GM23338 (cell line): ENCODE measurements around the gene CCDC127. TPM values are rescaled to one million over a fixed set of nuclear protein-coding genes. Genes with fewer than 3 reads are reported as not detected.

Experiments
- ATAC-seq: fragments of 200-7000 bp; cut with Tn5 transposase; 3 replicates; pipeline ENCODE4 v1.9.1; 2020
- DNase-seq: peaks from one replicate; pipeline ENCODE4 v3.0.0-alpha.2; 2015; ENCODE audit warnings: low spot score
- H2AFZ ChIP-seq: fragments of 200-600 bp; sonication (generic); 2 replicates; pipeline ENCODE4 v1.8.0; 2016; ENCODE audit warnings: antibody characterized with exemption, mild to moderate bottlenecking, moderate library complexity
- H3F3A ChIP-seq: fragments of 200-600 bp; sonication (generic); replicated peaks from 2 replicates; pipeline ENCODE4 v1.8.0; 2017; ENCODE audit warnings: antibody characterized with exemption, mixed run types, low read depth
- H3K27ac ChIP-seq: fragments of 200-600 bp; sonication (generic); 2 replicates; pipeline ENCODE4 v1.6.1; 2016; ENCODE audit warnings: low read depth
- H3K27me3 ChIP-seq: fragments of 200-600 bp; sonication (generic); 2 replicates; pipeline ENCODE4 v1.8.0; 2016; ENCODE audit warnings: mild to moderate bottlenecking, mixed run types, moderate library complexity; ENCODE audit not compliant: insufficient read depth
- H3K36me3 ChIP-seq: fragments of 200-600 bp; sonication (generic); 2 replicates; pipeline ENCODE4 v1.8.0; 2016; ENCODE audit warnings: mild to moderate bottlenecking; ENCODE audit not compliant: insufficient read depth
- H3K4me1 ChIP-seq: fragments of 200-600 bp; sonication (generic); 2 replicates; pipeline ENCODE4 v1.8.0; 2016; ENCODE audit warnings: mild to moderate bottlenecking, moderate library complexity; ENCODE audit not compliant: insufficient read depth
- H3K4me2 ChIP-seq: fragments of 200-600 bp; sonication (generic); 2 replicates; pipeline ENCODE4 v1.7.1; 2017; ENCODE audit warnings: mixed run types
- H3K4me3 ChIP-seq: fragments of 200-600 bp; sonication (generic); 2 replicates; pipeline ENCODE4 v1.6.1; 2016; ENCODE audit warnings: mixed run types
- H3K79me2 ChIP-seq: fragments of 200-600 bp; sonication (generic); replicated peaks from 2 replicates; pipeline ENCODE4 v1.8.0; 2017; ENCODE audit warnings: mild to moderate bottlenecking; ENCODE audit not compliant: insufficient read depth
- H3K9me2 ChIP-seq: fragments of 200-600 bp; sonication (generic); 2 replicates; pipeline ENCODE4 v1.8.0; 2017; ENCODE audit not compliant: insufficient read depth
- H4K20me1 ChIP-seq: fragments of 200-600 bp; sonication (generic); replicated peaks from 2 replicates; pipeline ENCODE4 v1.8.0; 2017; ENCODE audit warnings: mild to moderate bottlenecking; ENCODE audit not compliant: insufficient read depth
- H3K27ac Mint-ChIP-seq: 2 replicates; pipeline ENCODE4 v1.8.0; 2020; ENCODE audit warnings: inconsistent platforms, mild to moderate bottlenecking, moderate library complexity, mixed read lengths
- H3K27me3 Mint-ChIP-seq: 3 replicates; pipeline ENCODE4 v1.8.0; 2022; ENCODE audit warnings: low read depth, mild to moderate bottlenecking, moderate library complexity, mixed read lengths, inconsistent platforms; ENCODE audit not compliant: insufficient read depth, poor library complexity
- H3K36me3 Mint-ChIP-seq: 3 replicates; pipeline ENCODE4 v1.8.0; 2021; ENCODE audit warnings: low read depth, mild to moderate bottlenecking, inconsistent platforms, moderate library complexity, mixed read lengths
- H3K4me1 Mint-ChIP-seq: 3 replicates; pipeline ENCODE4 v1.8.0; 2020; ENCODE audit warnings: mild to moderate bottlenecking, inconsistent platforms, mixed read lengths
- H3K4me3 Mint-ChIP-seq: 3 replicates; pipeline ENCODE4 v1.8.0; 2021; ENCODE audit warnings: moderate library complexity, mild to moderate bottlenecking, inconsistent platforms, mixed read lengths
- H3K9me3 Mint-ChIP-seq: 3 replicates; pipeline ENCODE4 v1.8.0; 2020; ENCODE audit warnings: moderate library complexity, mild to moderate bottlenecking, inconsistent platforms, mixed read lengths
- CREB1 ChIP-seq: fragments of 250-450 bp; sonication (Bioruptor Pico); IDR thresholded peaks from 2 replicates; pipeline ENCODE4 v1.5.0; 2020; ENCODE audit warnings: low read depth, mild to moderate bottlenecking, moderate library complexity
- JUNB ChIP-seq: IDR thresholded peaks from one replicate; pipeline ENCODE4 v1.6.1; 2016; ENCODE audit warnings: antibody characterized with exemption; ENCODE audit not compliant: unreplicated experiment
- POLR2AphosphoS5 ChIP-seq: IDR thresholded peaks from 2 replicates; pipeline ENCODE4 v1.6.1; 2016; ENCODE audit warnings: antibody characterized with exemption, low read depth
- STAT1 ChIP-seq: IDR thresholded peaks from one replicate; pipeline ENCODE4 v1.6.1; 2016; ENCODE audit warnings: antibody characterized with exemption; ENCODE audit not compliant: unreplicated experiment
- ZNF114 ChIP-seq: fragments of 250-450 bp; sonication (Bioruptor Pico); IDR thresholded peaks from 2 replicates; pipeline ENCODE4 v1.5.0; 2020; ENCODE audit warnings: mild to moderate bottlenecking, moderate library complexity
- ZNF331 ChIP-seq: fragments of 250-450 bp; sonication (Bioruptor Pico); IDR thresholded peaks from 2 replicates; pipeline ENCODE4 v1.5.0; 2020; ENCODE audit warnings: low read depth, mild to moderate bottlenecking, moderate library complexity
- polyA plus RNA-seq: library from polyadenylated mRNA; unstranded; fragments of >200 nt; fragmentation: Nextera tagmentation; extraction: Ambion mirVana; gene quantifications from 2 replicates; pipeline ENCODE4 v1.2.1, GENCODE V29; 2016
- total RNA-seq: library from RNA; depleted of rRNA; stranded (reverse); fragments of >200 nt; shearing (Covaris generic); gene quantifications from 2 replicates; pipeline ENCODE4 v1.2.3, GENCODE V29; 2014
- TF ChIP-seq, protein P1 (sequence below): fragments of 250-450 bp; sonication (Bioruptor Pico); IDR thresholded peaks from 2 replicates; pipeline ENCODE4 v1.5.0; 2020; ENCODE audit warnings: mild to moderate bottlenecking, moderate library complexity
- TF ChIP-seq, protein P2 (sequence below): IDR thresholded peaks from 2 replicates; pipeline ENCODE4 v1.6.1; 2016; ENCODE audit warnings: antibody characterized with exemption
- TF ChIP-seq, protein P3 (sequence below): IDR thresholded peaks from one replicate; pipeline ENCODE4 v1.6.1; 2018; ENCODE audit warnings: antibody characterized with exemption; ENCODE audit not compliant: unreplicated experiment

Gene CCDC127
- total and polyA plus RNA-seq, 2 experiments from 2014 or later = 6.0 to 7.2 TPM

DNA sequence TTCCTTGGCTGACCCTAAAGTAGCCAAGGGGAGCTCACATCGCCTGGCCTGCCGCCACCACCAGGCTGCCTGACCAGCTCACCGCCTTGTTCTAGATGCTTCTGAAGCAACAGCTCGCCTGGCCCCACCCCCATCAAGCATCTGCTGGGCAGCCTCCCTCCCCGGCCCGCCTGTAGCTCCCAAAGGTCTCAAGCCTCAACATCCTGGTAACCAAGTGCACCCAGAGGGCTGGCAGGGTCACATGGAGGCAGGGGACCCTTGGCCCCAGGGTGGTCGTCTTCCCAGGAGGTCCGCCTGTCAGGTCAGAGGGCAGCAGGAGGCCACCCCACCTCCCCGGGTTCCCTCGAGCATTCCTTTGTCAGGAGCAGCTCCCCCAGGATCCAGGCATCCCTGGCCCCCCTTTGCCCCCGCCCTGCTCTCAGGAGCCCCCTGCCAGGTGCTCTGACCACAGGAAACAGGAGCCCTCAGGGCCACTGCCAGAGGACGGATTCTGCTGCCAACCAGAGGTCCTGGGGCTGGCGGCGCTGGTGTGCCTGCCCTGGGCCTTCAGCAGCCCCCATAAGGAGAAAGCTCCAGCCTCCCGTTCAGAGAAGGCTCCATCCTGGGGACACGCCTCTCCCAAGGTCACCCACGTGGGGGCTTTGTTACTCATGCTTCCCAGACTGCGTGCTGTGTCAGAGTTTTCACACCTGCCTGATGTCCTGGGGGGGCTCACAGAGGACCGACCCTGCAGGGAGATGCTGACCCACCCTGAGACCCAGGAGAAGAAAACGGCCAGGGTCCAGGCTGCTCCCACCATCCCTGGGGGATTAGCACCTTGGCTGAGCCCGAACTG, 30.1 kb downstream of the CCDC127 start:
- no peak overlapping the region for H3K27ac ChIP-seq

More for the DNA sequence above, 30.1 kb downstream of the CCDC127 start:
- H3K4me1 ChIP-seq = no peaks in the 10 kb centered on the region; the same call in 1 of the 2 replicates
- no peaks in the 10 kb centered on the region; the same call in 1 of the 2 replicates for H4K20me1 ChIP-seq
- no peak for TF ChIP-seq JUNB
- no peak for TF ChIP-seq ZNF331
- TF ChIP-seq, protein P1, sequence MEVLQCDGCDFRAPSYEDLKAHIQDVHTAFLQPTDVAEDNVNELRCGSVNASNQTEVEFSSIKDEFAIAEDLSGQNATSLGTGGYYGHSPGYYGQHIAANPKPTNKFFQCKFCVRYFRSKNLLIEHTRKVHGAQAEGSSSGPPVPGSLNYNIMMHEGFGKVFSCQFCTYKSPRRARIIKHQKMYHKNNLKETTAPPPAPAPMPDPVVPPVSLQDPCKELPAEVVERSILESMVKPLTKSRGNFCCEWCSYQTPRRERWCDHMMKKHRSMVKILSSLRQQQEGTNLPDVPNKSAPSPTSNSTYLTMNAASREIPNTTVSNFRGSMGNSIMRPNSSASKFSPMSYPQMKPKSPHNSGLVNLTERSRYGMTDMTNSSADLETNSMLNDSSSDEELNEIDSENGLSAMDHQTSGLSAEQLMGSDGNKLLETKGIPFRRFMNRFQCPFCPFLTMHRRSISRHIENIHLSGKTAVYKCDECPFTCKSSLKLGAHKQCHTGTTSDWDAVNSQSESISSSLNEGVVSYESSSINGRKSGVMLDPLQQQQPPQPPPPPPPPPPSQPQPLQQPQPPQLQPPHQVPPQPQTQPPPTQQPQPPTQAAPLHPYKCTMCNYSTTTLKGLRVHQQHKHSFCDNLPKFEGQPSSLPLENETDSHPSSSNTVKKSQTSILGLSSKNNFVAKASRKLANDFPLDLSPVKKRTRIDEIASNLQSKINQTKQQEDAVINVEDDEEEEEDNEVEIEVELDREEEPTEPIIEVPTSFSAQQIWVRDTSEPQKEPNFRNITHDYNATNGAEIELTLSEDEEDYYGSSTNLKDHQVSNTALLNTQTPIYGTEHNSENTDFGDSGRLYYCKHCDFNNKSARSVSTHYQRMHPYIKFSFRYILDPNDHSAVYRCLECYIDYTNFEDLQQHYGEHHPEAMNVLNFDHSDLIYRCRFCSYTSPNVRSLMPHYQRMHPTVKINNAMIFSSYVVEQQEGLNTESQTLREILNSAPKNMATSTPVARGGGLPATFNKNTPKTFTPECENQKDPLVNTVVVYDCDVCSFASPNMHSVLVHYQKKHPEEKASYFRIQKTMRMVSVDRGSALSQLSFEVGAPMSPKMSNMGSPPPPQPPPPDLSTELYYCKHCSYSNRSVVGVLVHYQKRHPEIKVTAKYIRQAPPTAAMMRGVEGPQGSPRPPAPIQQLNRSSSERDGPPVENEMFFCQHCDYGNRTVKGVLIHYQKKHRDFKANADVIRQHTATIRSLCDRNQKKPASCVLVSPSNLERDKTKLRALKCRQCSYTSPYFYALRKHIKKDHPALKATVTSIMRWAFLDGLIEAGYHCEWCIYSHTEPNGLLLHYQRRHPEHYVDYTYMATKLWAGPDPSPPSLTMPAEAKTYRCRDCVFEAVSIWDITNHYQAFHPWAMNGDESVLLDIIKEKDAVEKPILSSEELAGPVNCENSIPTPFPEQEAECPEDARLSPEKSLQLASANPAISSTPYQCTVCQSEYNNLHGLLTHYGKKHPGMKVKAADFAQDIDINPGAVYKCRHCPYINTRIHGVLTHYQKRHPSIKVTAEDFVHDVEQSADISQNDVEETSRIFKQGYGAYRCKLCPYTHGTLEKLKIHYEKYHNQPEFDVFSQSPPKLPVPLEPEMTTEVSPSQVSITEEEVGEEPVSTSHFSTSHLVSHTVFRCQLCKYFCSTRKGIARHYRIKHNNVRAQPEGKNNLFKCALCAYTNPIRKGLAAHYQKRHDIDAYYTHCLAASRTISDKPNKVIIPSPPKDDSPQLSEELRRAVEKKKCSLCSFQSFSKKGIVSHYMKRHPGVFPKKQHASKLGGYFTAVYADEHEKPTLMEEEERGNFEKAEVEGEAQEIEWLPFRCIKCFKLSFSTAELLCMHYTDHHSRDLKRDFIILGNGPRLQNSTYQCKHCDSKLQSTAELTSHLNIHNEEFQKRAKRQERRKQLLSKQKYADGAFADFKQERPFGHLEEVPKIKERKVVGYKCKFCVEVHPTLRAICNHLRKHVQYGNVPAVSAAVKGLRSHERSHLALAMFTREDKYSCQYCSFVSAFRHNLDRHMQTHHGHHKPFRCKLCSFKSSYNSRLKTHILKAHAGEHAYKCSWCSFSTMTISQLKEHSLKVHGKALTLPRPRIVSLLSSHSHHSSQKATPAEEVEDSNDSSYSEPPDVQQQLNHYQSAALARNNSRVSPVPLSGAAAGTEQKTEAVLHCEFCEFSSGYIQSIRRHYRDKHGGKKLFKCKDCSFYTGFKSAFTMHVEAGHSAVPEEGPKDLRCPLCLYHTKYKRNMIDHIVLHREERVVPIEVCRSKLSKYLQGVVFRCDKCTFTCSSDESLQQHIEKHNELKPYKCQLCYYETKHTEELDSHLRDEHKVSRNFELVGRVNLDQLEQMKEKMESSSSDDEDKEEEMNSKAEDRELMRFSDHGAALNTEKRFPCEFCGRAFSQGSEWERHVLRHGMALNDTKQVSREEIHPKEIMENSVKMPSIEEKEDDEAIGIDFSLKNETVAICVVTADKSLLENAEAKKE (CRISPR knock-in tag) = no peak
- TF ChIP-seq ZNF114 (CRISPR knock-in tag) = no peak
- TF ChIP-seq STAT1 = no peak
- TF ChIP-seq, protein P2, sequence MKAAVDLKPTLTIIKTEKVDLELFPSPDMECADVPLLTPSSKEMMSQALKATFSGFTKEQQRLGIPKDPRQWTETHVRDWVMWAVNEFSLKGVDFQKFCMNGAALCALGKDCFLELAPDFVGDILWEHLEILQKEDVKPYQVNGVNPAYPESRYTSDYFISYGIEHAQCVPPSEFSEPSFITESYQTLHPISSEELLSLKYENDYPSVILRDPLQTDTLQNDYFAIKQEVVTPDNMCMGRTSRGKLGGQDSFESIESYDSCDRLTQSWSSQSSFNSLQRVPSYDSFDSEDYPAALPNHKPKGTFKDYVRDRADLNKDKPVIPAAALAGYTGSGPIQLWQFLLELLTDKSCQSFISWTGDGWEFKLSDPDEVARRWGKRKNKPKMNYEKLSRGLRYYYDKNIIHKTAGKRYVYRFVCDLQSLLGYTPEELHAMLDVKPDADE = no peak
- TF ChIP-seq, protein P3, sequence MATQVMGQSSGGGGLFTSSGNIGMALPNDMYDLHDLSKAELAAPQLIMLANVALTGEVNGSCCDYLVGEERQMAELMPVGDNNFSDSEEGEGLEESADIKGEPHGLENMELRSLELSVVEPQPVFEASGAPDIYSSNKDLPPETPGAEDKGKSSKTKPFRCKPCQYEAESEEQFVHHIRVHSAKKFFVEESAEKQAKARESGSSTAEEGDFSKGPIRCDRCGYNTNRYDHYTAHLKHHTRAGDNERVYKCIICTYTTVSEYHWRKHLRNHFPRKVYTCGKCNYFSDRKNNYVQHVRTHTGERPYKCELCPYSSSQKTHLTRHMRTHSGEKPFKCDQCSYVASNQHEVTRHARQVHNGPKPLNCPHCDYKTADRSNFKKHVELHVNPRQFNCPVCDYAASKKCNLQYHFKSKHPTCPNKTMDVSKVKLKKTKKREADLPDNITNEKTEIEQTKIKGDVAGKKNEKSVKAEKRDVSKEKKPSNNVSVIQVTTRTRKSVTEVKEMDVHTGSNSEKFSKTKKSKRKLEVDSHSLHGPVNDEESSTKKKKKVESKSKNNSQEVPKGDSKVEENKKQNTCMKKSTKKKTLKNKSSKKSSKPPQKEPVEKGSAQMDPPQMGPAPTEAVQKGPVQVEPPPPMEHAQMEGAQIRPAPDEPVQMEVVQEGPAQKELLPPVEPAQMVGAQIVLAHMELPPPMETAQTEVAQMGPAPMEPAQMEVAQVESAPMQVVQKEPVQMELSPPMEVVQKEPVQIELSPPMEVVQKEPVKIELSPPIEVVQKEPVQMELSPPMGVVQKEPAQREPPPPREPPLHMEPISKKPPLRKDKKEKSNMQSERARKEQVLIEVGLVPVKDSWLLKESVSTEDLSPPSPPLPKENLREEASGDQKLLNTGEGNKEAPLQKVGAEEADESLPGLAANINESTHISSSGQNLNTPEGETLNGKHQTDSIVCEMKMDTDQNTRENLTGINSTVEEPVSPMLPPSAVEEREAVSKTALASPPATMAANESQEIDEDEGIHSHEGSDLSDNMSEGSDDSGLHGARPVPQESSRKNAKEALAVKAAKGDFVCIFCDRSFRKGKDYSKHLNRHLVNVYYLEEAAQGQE = no peak
- no peak for TF ChIP-seq CREB1 (CRISPR knock-in tag)
- no peak for TF ChIP-seq POLR2AphosphoS5
- H3K4me3 ChIP-seq = no peak overlapping the region
- Mint-ChIP-seq H3K27me3 (peaks cover 13% of the 10 kb centered on the region), H3K9me3 (no peaks in the 10 kb centered on the region; the same call in 2 of the 3 replicates), H3K27ac (no peak overlapping the region), H3K4me3 (peak overlapping the region; percentile 16; the same call in 1 of the 3 replicates), H3K4me1 (peaks cover 16% of the 10 kb centered on the region), H3K36me3 (peaks cover 4% of the 10 kb centered on the region; the same call in 2 of the 3 replicates)
- H3K9me2 ChIP-seq = no peaks in the 10 kb centered on the region
- ATAC-seq (peak; percentile 1; the same call in 2 of the 3 replicates), DNase-seq (no peak)
- 0 out of 2 replicates have a peak, but pooled peaks cover 2% of the 10 kb centered on the region for H3F3A ChIP-seq
- H3K4me2 ChIP-seq = no peak overlapping the region
- no peaks in the 10 kb centered on the region for H3K79me2 ChIP-seq
- no peak overlapping the region for H2AFZ ChIP-seq
- H3K27me3 ChIP-seq = no peaks in the 10 kb centered on the region
- H3K36me3 ChIP-seq = no peaks in the 10 kb centered on the region
